Nephron progenitor cell (in vitro differentiated cells): ENCODE data around the gene WDR7.

ENCODE experiments used
- DNase-seq: peaks from one replicate; pipeline ENCODE4 v3.0.0; 2021
- H3K27ac Mint-ChIP-seq: 2 replicates; pipeline ENCODE4 v1.8.0; 2021; ENCODE audit warnings: mild to moderate bottlenecking, moderate library complexity, mixed read lengths
- H3K27me3 Mint-ChIP-seq: 2 replicates; pipeline ENCODE4 v1.8.0; 2021; ENCODE audit warnings: mild to moderate bottlenecking, low read depth, mixed read lengths; ENCODE audit not compliant: poor library complexity
- H3K36me3 Mint-ChIP-seq: 2 replicates; pipeline ENCODE4 v1.8.0; 2021; ENCODE audit warnings: low read depth, mixed read lengths
- H3K4me1 Mint-ChIP-seq: 2 replicates; pipeline ENCODE4 v1.8.0; 2021; ENCODE audit warnings: mixed read lengths
- H3K4me3 Mint-ChIP-seq: 2 replicates; pipeline ENCODE4 v1.8.0; 2021; ENCODE audit warnings: mild to moderate bottlenecking, moderate library complexity, mixed read lengths
- H3K9me3 Mint-ChIP-seq: 2 replicates; pipeline ENCODE4 v1.8.0; 2021; ENCODE audit warnings: mild to moderate bottlenecking, moderate library complexity, mixed read lengths
- TF ChIP-seq, protein P1 (sequence below): fragments of 200-600 bp; sonication (generic); IDR thresholded peaks from 2 replicates; pipeline ENCODE4 v1.5.0; 2021; ENCODE audit warnings: antibody characterized with exemption

The WDR7 gene

DNA sequence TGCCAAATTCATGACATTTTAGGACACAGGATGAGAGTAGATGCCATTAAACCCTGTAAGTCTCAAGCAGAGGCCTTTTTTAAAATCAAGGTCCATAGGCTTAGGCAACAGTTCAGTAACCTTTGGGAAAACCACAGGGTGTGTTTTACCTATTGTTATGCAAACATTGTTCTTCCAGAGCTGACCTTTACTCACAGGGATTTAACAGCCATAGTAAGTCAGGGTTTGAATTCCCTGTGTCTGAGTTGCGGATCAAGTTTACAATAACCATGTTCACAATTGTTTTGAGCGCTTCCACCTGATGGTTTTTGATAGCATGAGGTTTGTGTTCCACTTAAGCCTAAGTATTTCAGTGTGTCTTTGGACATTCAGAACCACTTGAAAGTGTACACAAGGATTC is 335.7 kb downstream of the WDR7 start:
- Mint-ChIP-seq H3K4me3 (no peak overlapping the region), H3K9me3 (no peaks in the 10 kb centered on the region), H3K27ac (no peak overlapping the region), H3K27me3 (no peaks in the 10 kb centered on the region), H3K4me1 (no peaks in the 10 kb centered on the region), H3K36me3 (no peaks in the 10 kb centered on the region)
- DNase-seq = no peak
- TF ChIP-seq, protein P1, sequence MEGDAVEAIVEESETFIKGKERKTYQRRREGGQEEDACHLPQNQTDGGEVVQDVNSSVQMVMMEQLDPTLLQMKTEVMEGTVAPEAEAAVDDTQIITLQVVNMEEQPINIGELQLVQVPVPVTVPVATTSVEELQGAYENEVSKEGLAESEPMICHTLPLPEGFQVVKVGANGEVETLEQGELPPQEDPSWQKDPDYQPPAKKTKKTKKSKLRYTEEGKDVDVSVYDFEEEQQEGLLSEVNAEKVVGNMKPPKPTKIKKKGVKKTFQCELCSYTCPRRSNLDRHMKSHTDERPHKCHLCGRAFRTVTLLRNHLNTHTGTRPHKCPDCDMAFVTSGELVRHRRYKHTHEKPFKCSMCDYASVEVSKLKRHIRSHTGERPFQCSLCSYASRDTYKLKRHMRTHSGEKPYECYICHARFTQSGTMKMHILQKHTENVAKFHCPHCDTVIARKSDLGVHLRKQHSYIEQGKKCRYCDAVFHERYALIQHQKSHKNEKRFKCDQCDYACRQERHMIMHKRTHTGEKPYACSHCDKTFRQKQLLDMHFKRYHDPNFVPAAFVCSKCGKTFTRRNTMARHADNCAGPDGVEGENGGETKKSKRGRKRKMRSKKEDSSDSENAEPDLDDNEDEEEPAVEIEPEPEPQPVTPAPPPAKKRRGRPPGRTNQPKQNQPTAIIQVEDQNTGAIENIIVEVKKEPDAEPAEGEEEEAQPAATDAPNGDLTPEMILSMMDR = no peak

DNA sequence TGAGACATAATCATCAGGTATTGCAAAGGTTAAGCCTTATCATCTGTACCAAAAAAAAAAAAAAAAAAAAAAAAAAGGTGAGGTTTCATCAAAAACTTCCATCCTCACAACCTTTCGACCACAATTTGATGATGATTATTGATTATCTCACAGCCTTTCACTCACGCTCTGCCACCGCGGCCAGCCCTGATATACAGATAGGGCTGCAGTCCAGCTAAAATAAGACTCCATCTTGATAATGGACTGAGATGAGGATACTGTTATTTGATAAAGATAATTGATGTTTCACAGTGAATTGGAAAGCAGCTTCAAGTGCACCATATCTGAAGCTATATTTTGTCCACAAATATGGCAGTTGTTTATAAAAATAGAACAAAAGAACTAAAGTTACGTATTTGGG is 336.1 kb downstream of the WDR7 start:
- TF ChIP-seq, protein P1 = no peak
- H3K27me3 Mint-ChIP-seq = no peaks in the 10 kb centered on the region

DNA sequence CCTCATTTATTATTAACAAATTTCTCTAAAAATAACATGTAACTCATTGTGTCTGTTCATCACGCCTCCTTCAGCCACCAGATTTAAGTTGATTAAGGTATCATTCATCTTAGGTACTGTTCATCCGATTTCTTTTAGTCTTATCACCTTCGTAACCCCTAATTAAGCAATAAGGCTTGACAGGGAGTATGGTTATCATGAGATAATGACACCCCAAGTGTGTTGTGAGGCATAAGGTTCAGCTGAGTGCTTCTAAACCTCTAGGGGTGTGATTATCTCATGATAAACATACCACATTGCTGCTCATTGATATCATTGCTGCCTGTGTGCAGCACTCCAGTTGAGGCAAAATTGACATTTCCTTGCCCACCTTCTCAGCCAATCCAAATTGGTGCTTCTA is 336.9 kb downstream of the WDR7 start:
- Mint-ChIP-seq H3K4me1 (no peaks in the 10 kb centered on the region), H3K9me3 (no peaks in the 10 kb centered on the region), H3K4me3 (no peak overlapping the region), H3K36me3 (no peaks in the 10 kb centered on the region), H3K27me3 (no peaks in the 10 kb centered on the region), H3K27ac (no peak overlapping the region)
- no peak for DNase-seq
- TF ChIP-seq, protein P1 = no peak

More for the DNA sequence above, 336.1 kb downstream of the WDR7 start:
- Mint-ChIP-seq H3K27ac (no peak overlapping the region), H3K9me3 (no peaks in the 10 kb centered on the region), H3K36me3 (no peaks in the 10 kb centered on the region), H3K4me3 (no peak overlapping the region), H3K4me1 (no peaks in the 10 kb centered on the region)
- no peak for DNase-seq

DNA sequence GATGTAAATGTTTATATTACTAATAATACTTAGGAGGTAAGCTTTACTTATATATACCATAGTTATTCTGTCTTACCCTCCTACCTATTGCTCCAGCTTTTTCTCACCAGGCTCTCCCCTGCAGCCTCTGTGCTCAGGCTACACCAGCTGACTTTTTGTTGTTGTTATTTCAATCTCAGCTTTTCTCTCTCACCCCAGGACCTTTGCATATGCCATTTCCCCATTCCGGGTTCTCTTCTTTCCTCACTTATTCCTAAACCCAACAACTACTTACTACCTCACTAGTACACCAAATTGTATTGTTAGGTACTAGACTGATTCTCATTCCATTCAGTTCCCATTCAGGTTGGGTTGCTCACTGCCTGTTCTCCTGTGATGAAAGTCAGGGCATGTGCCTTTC is 339.5 kb downstream of the WDR7 start:
- H3K27me3 Mint-ChIP-seq = peaks cover 2% of the 10 kb centered on the region
- H3K4me1 Mint-ChIP-seq = no peaks in the 10 kb centered on the region
- DNase-seq = no peak
- no peaks in the 10 kb centered on the region for H3K9me3 Mint-ChIP-seq
- H3K4me3 Mint-ChIP-seq = no peak overlapping the region
- no peak overlapping the region for H3K27ac Mint-ChIP-seq
- TF ChIP-seq, protein P1 = no peak
- no peaks in the 10 kb centered on the region for H3K36me3 Mint-ChIP-seq

DNA sequence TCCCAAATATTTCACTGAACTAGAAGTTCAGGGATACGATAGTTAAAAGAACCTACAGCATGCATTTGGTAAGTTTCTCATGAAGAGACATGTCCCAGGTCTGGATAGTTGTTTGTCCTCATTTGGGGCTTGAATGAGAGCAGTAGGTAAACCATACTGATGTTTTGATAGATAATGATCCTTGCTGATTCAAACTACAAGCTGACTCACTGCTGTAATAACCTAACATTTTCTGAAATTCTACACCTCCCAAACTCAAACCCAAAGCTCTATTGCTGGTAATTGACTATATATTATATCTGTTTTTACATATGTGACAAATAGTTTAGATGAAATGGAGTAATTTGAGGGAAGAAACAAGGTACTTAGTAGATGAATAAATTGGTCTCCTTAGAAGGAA is 341.6 kb downstream of the WDR7 start:
- H3K4me3 Mint-ChIP-seq = no peak overlapping the region
- H3K4me1 Mint-ChIP-seq = no peaks in the 10 kb centered on the region
- H3K27me3 Mint-ChIP-seq = peaks cover 4% of the 10 kb centered on the region
- no peaks in the 10 kb centered on the region for H3K36me3 Mint-ChIP-seq
- H3K9me3 Mint-ChIP-seq = no peaks in the 10 kb centered on the region
- no peak overlapping the region for H3K27ac Mint-ChIP-seq
- TF ChIP-seq, protein P1 = no peak
- no peak for DNase-seq

DNA sequence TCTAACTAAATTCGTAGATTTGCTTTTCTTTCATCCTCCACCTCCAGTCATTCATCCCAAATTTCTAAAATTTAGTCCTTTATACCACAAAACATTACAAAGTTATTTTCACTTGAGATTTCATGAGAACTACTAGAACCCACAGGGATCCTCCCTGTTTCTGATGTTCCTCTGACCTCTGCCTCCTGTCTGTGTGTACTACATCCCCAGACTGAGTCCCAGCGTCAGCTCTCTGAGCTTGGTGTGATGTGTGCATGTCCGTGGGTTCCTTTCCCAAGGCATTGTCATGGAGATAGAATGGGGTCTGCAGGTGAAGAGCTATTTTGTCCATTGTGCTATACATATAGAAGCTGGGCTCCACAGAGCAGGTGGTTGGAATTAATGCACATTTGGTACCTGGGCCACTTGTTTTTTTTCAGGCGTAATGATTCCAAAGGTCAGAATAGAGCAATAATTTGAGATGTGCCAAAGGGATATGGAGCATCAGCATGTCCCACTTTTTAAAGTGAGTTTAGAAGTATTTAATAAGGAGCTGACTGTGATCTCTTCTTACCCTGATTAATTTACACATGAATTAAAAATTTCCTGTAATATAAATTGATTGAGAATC is 344.5 kb downstream of the WDR7 start:
- TF ChIP-seq, protein P1 = no peak
- no peak for DNase-seq
- Mint-ChIP-seq H3K4me1 (peaks cover 5% of the 10 kb centered on the region), H3K9me3 (no peaks in the 10 kb centered on the region), H3K36me3 (no peaks in the 10 kb centered on the region), H3K27me3 (peaks cover 4% of the 10 kb centered on the region), H3K4me3 (no peak overlapping the region), H3K27ac (no peak overlapping the region)
